Body of pancreas (tissue), 4 donors: Measurements from ENCODE around the gene KBTBD6. TPM values are rescaled to one million over a fixed set of nuclear protein-coding genes. Genes with fewer than 3 reads are reported as not detected.

Experiments
- ATAC-seq: fragments of 150-250 bp; one replicate; pipeline ENCODE4 v1.9.1; 2016
- DNase-seq, 4 donors: peaks; one replicate each; pipeline ENCODE4 v3.0.0-alpha.2; 2019
- H3K27ac ChIP-seq, 4 donors: fragments of 200-600 bp; sonication (generic); 1 replicate in 3 of 4; 2 replicates in 1 of 4; pipeline versions ENCODE4 v1.5.1 to v1.6.1; 2016 to 2019; ENCODE audit warnings: mild to moderate bottlenecking in 1 of 4, mixed read lengths in 1 of 4, moderate library complexity in 1 of 4
- H3K27me3 ChIP-seq, 2 donors: fragments of 200-600 bp; sonication (generic); one replicate each; pipeline ENCODE4 v1.6.0; 2016; ENCODE audit warnings: mild to moderate bottlenecking in 1 of 2
- H3K36me3 ChIP-seq, 2 donors: fragments of 200-600 bp; sonication (generic); replicated peaks in 1 of 2; 2 replicates each; pipeline ENCODE4 v1.5.1; 2016; ENCODE audit warnings: low read depth in 2 of 2; ENCODE audit not compliant: insufficient read depth in 1 of 2
- H3K4me1 ChIP-seq: fragments of 200-600 bp; sonication (generic); one replicate; pipeline ENCODE4 v1.6.0; 2016
- H3K4me3 ChIP-seq, 2 donors: fragments of 200-600 bp; sonication (generic); 1 replicate in 1 of 2; 2 replicates in 1 of 2; pipeline ENCODE4 v1.5.1; 2016 to 2019
- H3K9me3 ChIP-seq, 3 donors: fragments of 200-600 bp; sonication (generic); 1 replicate in 2 of 3; 2 replicates in 1 of 3; pipeline ENCODE4 v1.5.1; 2016
- POLR2A ChIP-seq, 3 donors: fragments of 450-650 bp; IDR thresholded peaks; one replicate each; pipeline ENCODE4 v1.6.1; 2016; ENCODE audit warnings: antibody characterized with exemption in 3 of 3, mild to moderate bottlenecking in 2 of 3
- WGBS, 2 donors: methylation state at CpG; one replicate each; pipeline ENCODE4 v1.1.5; 2017; 5-methylcytosine and 5-hydroxymethylcytosine counted together
- intact Hi-C: fragments of 100-400 bp; cut with DNase I; formaldehyde crosslinking; loops from one replicate; pipeline ENCODE4 v1.15.1; 2023
- microRNA counts, 2 donors: library from miRNA; unstranded; fragments of <30 nt; microRNA quantifications; one replicate each; lab custom pipeline; 2017
- microRNA-seq, 2 donors: library from miRNA; unstranded; fragments of <30 nt; microRNA quantifications; one replicate each; pipeline ENCODE4, GENCODE V29; 2016; ENCODE audit warnings: borderline number of aligned reads in 2 of 2, borderline replicate concordance in 2 of 2
- small RNA-seq: library from RNA; depleted of rRNA; stranded (forward); fragments of <200 nt; gene quantifications from one replicate; pipeline ENCODE3, GENCODE V24; 2016
- total RNA-seq, 2 donors: library from RNA; depleted of rRNA; stranded (reverse); fragments of >200 nt; gene quantifications; one replicate each; pipeline ENCODE4 v1.1.0, GENCODE V29; 2016
- TF ChIP-seq, protein P1 (sequence below), 7 experiments: fragments of 450-650 bp in 4 of 7; fragments of 200-600 bp in 3 of 7; sonication (generic) in 3 of 7; IDR thresholded peaks; one replicate each; pipeline ENCODE4 v1.5.1; 2016 to 2019; ENCODE audit warnings: antibody characterized with exemption in 7 of 7

KBTBD6 gene
- total RNA-seq, 2 donors from 2014 or later: 1.6 to 4.7 TPM

DNA sequence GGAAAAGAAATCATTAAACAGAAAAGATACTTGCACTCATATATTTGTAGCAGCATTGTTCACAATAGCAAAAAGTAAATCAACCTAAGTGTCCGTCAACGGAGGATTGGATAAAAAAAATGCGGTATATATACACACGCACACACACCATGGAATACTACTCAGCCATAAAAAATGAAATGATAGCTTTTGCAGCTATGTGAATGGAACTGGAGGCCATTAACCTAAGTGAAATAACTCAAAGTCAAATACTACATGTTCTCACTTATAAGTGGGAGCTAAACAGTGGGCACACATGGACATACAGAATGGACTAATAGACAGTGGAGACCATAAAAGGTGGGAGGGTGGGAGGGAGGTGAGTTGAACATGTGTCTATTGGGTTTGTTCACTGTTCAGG lies 52.9 kb downstream of the KBTBD6 start:
- peaks cover 0 to 9% of the 10 kb centered on the region in 2 donors for H3K36me3 ChIP-seq

More for the DNA sequence above, 52.9 kb downstream of the KBTBD6 start:
- no peak for DNase-seq
- no peaks in the 10 kb centered on the region for H3K27me3 ChIP-seq
- no peak overlapping the region for H3K4me3 ChIP-seq
- ATAC-seq: no peak
- no peaks in the 10 kb centered on the region for H3K9me3 ChIP-seq
- intact Hi-C loops: loop anchor here (10.0 kb wide), 1 partner anchor 135 kb away; no protein-coding TSS in a partner anchor
- no peak overlapping the region for H3K27ac ChIP-seq
- no peaks in the 10 kb centered on the region for H3K4me1 ChIP-seq
- no peak for TF ChIP-seq POLR2A (IDR thresholded peaks at IDR 0.05)
- TF ChIP-seq, protein P1, sequence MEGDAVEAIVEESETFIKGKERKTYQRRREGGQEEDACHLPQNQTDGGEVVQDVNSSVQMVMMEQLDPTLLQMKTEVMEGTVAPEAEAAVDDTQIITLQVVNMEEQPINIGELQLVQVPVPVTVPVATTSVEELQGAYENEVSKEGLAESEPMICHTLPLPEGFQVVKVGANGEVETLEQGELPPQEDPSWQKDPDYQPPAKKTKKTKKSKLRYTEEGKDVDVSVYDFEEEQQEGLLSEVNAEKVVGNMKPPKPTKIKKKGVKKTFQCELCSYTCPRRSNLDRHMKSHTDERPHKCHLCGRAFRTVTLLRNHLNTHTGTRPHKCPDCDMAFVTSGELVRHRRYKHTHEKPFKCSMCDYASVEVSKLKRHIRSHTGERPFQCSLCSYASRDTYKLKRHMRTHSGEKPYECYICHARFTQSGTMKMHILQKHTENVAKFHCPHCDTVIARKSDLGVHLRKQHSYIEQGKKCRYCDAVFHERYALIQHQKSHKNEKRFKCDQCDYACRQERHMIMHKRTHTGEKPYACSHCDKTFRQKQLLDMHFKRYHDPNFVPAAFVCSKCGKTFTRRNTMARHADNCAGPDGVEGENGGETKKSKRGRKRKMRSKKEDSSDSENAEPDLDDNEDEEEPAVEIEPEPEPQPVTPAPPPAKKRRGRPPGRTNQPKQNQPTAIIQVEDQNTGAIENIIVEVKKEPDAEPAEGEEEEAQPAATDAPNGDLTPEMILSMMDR (IDR thresholded peaks at IDR 0.05): no peak
- 96 to 100% methylated on average over 4 of the region's 4 CpGs for WGBS, 2 donors

MicroRNA genes within 50 kb of the gene (microRNA counts, 767-probe panel; counts per million panel counts)
- 0 to 736 counts per million in 2 donors for microRNA hsa-miR-3168 (lab: Ali Mortazavi, UCI)

Small RNA genes within 50 kb of the gene (microRNA-seq; reads per million reads assigned to microRNA genes)
- 0 reads per million in 2 donors for gene MIR3168

Small RNA genes within 50 kb of the gene (small RNA-seq; reads per million reads assigned to genes)
- gene MIR3168 (not detected), gene RN7SL597P (not detected)

Other genes with a start within 250 kb of the KBTBD6 start
- 10 to 100 TPM; 40.5 to 61.7 TPM for gene ELF1, start 113.5 kb downstream of the KBTBD6 start, total RNA-seq
- 1 to 10 TPM; 5.3 to 8.6 TPM for gene WBP4, start 71.3 kb downstream of the KBTBD6 start, total RNA-seq
- 1 to 10 TPM; 4.9 to 5.3 TPM for gene KBTBD7, start 61.8 kb upstream of the KBTBD6 start, total RNA-seq
- gene MTRF1, start 130.8 kb upstream of the KBTBD6 start, total RNA-seq: 10 to 100 TPM; 11.9 to 14.0 TPM
- gene NAA16, start 178.5 kb upstream of the KBTBD6 start, total RNA-seq: 10 to 100 TPM; 47.8 to 50.6 TPM